NB4 (cell line): ENCODE measurements around the gene CBFA2T2.
"Not testable (repeated sequence)": the region's sequence is repeated elsewhere in the genome, so short reads cannot be mapped to it uniquely, and the experiment has no call there.

Source experiments
- DNase-seq: peaks from one replicate; pipeline ENCODE4 v3.0.0; 2010; ENCODE audit warnings: low read depth
- H3K4me3 ChIP-seq: one replicate; pipeline ENCODE4 v1.5.1; 2011; ENCODE audit warnings: mild to moderate bottlenecking, low read depth, low read length, moderate library complexity
- MYC ChIP-seq: IDR thresholded peaks from 2 replicates; pipeline ENCODE4 v1.6.1; 2011; ENCODE audit warnings: low read depth, low read length
- POLR2A ChIP-seq: IDR thresholded peaks from 2 replicates; pipeline ENCODE4 v1.6.1; 2011; ENCODE audit warnings: mild to moderate bottlenecking; ENCODE audit not compliant: insufficient read length; ENCODE audit errors: extremely low read depth
- TF ChIP-seq, protein P1 (sequence below): IDR thresholded peaks from 2 replicates; pipeline ENCODE4 v1.6.1; 2011; ENCODE audit warnings: low read depth, low read length
- TF ChIP-seq, protein P2 (sequence below): IDR thresholded peaks from one replicate; pipeline ENCODE4 v1.5.1; 2012; ENCODE audit warnings: low read depth, low read length

Gene CBFA2T2

DNA sequence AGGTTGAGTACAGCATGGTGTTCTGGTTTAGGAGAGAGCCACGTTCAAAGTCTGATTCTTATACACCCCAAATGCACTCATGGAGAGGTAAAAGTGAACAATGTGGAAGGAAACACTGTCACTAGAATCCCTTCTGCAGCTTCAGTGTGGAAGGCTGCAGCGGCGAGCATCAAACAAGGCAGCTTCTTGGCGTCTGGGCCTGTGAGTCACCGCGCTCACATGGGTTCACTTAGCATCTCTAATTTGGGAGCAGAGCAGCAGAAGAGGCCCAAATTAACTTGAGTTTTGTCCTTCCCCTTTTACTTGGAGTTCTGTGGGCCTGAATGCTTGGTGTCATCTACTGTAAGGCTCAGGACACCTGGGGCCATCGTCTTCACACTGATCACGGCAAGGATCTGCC is 207.2 kb downstream of the CBFA2T2 start:
- DNase-seq: peak; percentile 2
- H3K4me3 ChIP-seq: no peak overlapping the region
- TF ChIP-seq POLR2A (no peak), MYC (no peak)
- TF ChIP-seq, protein P1, sequence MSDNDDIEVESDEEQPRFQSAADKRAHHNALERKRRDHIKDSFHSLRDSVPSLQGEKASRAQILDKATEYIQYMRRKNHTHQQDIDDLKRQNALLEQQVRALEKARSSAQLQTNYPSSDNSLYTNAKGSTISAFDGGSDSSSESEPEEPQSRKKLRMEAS: no peak
- TF ChIP-seq, protein P2, sequence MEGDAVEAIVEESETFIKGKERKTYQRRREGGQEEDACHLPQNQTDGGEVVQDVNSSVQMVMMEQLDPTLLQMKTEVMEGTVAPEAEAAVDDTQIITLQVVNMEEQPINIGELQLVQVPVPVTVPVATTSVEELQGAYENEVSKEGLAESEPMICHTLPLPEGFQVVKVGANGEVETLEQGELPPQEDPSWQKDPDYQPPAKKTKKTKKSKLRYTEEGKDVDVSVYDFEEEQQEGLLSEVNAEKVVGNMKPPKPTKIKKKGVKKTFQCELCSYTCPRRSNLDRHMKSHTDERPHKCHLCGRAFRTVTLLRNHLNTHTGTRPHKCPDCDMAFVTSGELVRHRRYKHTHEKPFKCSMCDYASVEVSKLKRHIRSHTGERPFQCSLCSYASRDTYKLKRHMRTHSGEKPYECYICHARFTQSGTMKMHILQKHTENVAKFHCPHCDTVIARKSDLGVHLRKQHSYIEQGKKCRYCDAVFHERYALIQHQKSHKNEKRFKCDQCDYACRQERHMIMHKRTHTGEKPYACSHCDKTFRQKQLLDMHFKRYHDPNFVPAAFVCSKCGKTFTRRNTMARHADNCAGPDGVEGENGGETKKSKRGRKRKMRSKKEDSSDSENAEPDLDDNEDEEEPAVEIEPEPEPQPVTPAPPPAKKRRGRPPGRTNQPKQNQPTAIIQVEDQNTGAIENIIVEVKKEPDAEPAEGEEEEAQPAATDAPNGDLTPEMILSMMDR: no peak

DNA sequence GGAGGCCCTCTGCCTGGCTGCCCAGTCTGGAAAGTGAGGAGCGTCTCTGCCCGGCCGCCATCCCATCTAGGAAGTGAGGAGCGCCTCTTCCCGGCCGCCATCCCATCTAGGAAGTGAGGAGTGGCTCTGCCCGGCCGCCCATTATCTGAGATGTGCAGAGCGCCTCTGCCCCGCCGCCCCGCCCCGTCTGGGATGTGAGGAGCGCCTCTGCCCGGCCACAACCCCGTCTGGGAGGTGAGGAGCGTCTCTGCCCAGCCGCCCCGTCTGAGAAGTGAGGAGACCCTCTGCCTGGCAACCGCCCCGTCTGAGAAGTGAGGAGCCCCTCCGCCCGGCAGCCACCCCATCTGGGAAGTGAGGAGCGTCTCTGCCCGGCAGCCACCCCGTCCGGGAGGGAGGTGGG is 209.1 kb downstream of the CBFA2T2 start:
- not testable (repeated sequence) for H3K4me3 ChIP-seq, DNase-seq
